Kidney (tissue), 14 donors: ENCODE results near the gene PPDPF. TPM values are rescaled to one million over a fixed set of nuclear protein-coding genes. Genes with fewer than 3 reads are reported as not detected.
"Not testable (repeated sequence)": the region's sequence is repeated elsewhere in the genome, so short reads cannot be mapped to it uniquely, and the experiment has no call there.

ENCODE experiments used
- DNase-seq, 5 donors: peaks; one replicate each; pipeline ENCODE4 v3.0.0-alpha.2; 2013 to 2020
- FAIRE-seq: peaks from 2 replicates; lab custom pipeline; 2012; peaks lifted over from hg19 to GRCh38; lab: Jason Lieb, UNC
- H3K27ac ChIP-seq, 2 donors: one replicate each; pipeline ENCODE4 v1.7.0; 2013; ENCODE audit warnings: low read depth in 2 of 2, low read length in 2 of 2, inconsistent platforms in 1 of 2
- H3K27me3 ChIP-seq: one replicate; pipeline ENCODE4 v1.7.1; 2013; ENCODE audit warnings: low read length, inconsistent platforms; ENCODE audit not compliant: control insufficient read depth, insufficient read depth
- H3K36me3 ChIP-seq, 3 donors: one replicate each; pipeline versions ENCODE4 v1.7.0 to v1.7.1; 2013; ENCODE audit warnings: low read length in 3 of 3, control low read depth in 1 of 3, inconsistent platforms in 1 of 3; ENCODE audit not compliant: insufficient read depth in 3 of 3, control insufficient read depth in 2 of 3
- H3K4me1 ChIP-seq, 3 donors: one replicate each; pipeline versions ENCODE4 v1.7.0 to v1.7.1; 2013; ENCODE audit warnings: low read length in 3 of 3, inconsistent platforms in 1 of 3, low read depth in 1 of 3; ENCODE audit not compliant: control insufficient read depth in 2 of 3, insufficient read depth in 2 of 3
- H3K4me3 ChIP-seq, 3 donors: one replicate each; pipeline versions ENCODE4 v1.7.0 to v1.8.1; 2013; ENCODE audit warnings: low read length in 3 of 3, control low read depth in 1 of 3, inconsistent platforms in 1 of 3
- H3K9ac ChIP-seq, 3 donors: one replicate each; pipeline versions ENCODE4 v1.7.0 to v1.7.1; 2013; ENCODE audit warnings: low read length in 3 of 3, control low read depth in 1 of 3, inconsistent platforms in 1 of 3
- H3K9me3 ChIP-seq, 3 donors: one replicate each; pipeline versions ENCODE4 v1.7.0 to v1.7.1; 2013; ENCODE audit warnings: low read length in 3 of 3, control low read depth in 1 of 3, inconsistent platforms in 1 of 3; ENCODE audit not compliant: control insufficient read depth in 2 of 3, insufficient read depth in 1 of 3
- CTCF ChIP-seq: IDR thresholded peaks from 3 replicates; pipeline ENCODE4 v1.5.1; 2012; ENCODE audit warnings: mild to moderate bottlenecking, moderate library complexity, borderline replicate concordance; ENCODE audit not compliant: insufficient read depth; ENCODE audit errors: extremely low read depth
- intact Hi-C: fragments of 100-400 bp; cut with DNase I; formaldehyde crosslinking; loops from one replicate; pipeline ENCODE4 v1.11.1; 2022
- polyA plus RNA-seq: library from polyadenylated mRNA; stranded (reverse); fragments of 350-450 nt; fragmentation: Illumina TruSeq; extraction: RNeasy Lipid Tissue Mini Kit (QIAGEN cat#74804); gene quantifications from one replicate; pipeline ENCODE4 v1.2.3, GENCODE V29; 2014; ENCODE audit warnings: low read depth, low replicate concordance; ENCODE audit not compliant: insufficient read depth
- total RNA-seq: library from RNA; stranded (reverse); fragmentation: NEBNext Ultra II Directional; extraction: Animal tissue kit (Norgen Biotek cat#: 25700); gene quantifications from one replicate; pipeline ENCODE4 v1.2.1, GENCODE V29; 2021
- donor health status: control.
- donor health status: control.
- donor health status: control.
- donor health status: control.
- donor health status: control.
- donor health status: DM: yes; HTN: yes; CAD: no.
- donor health status: Normal renal cell carcinoma (clear cell type).

PPDPF gene
- total and polyA plus RNA-seq, 2 donors from 2014 or later: 578 to 961 TPM

- Histone ChIP-seq H3K9me3 (no peaks in the 10 kb centered on the region), H3K27ac (no peak overlapping the region), H3K36me3 (no peaks in the 10 kb centered on the region), H3K4me1 (peaks cover 0 to 10% (median 0%) of the 10 kb centered on the region in 3 donors), H3K27me3 (no peaks in the 10 kb centered on the region), H3K9ac (no peak overlapping the region), H3K4me3 (no peak overlapping the region)
- DNase-seq (peak in 1 of 5 donors; percentile 67), FAIRE-seq (no peak)
- TF ChIP-seq CTCF: no peak
- intact Hi-C loops: no loop called here
Measured at GRCh38 chr20:63570281-63571086, 49.9 kb downstream of the PPDPF start.

- H3K36me3 ChIP-seq, H3K4me3 ChIP-seq, FAIRE-seq, H3K27ac ChIP-seq, DNase-seq, intact Hi-C loops, H3K4me1 ChIP-seq, H3K9me3 ChIP-seq, H3K27me3 ChIP-seq, H3K9ac ChIP-seq: not testable (repeated sequence)
Measured at GRCh38 chr20:63571087-63571478, 50.5 kb downstream of the PPDPF start.

Other genes with a start within 250 kb of the PPDPF start
- 84.3 TPM for gene ARFGAP1, start 248.0 kb upstream of the PPDPF start, total RNA-seq
- 40.4 TPM for gene ARFGAP1, start 248.0 kb upstream of the PPDPF start, polyA plus RNA-seq
- not detected for gene COL20A1, start 227.6 kb upstream of the PPDPF start, total RNA-seq
- gene COL20A1, start 227.6 kb upstream of the PPDPF start, polyA plus RNA-seq: 0.58 TPM
- gene CHRNA4, start 159.4 kb upstream of the PPDPF start, total RNA-seq: 0.44 TPM
- gene CHRNA4, start 159.4 kb upstream of the PPDPF start, polyA plus RNA-seq: 0.67 TPM
- gene KCNQ2, start 48.1 kb upstream of the PPDPF start, total RNA-seq: 2.2 TPM
- not detected for gene KCNQ2, start 48.1 kb upstream of the PPDPF start, polyA plus RNA-seq
- 18.1 TPM for gene EEF1A2, start 21.7 kb upstream of the PPDPF start, total RNA-seq
- 1.5 TPM for gene EEF1A2, start 21.7 kb upstream of the PPDPF start, polyA plus RNA-seq
- gene PTK6, start 16.6 kb downstream of the PPDPF start, total RNA-seq: 1.1 TPM
- gene PTK6, start 16.6 kb downstream of the PPDPF start, polyA plus RNA-seq: 0.26 TPM
- 0.38 TPM for gene SRMS, start 27.0 kb downstream of the PPDPF start, total RNA-seq
- not detected for gene SRMS, start 27.0 kb downstream of the PPDPF start, polyA plus RNA-seq
- gene FNDC11, start 33.4 kb downstream of the PPDPF start, total RNA-seq: 1.6 TPM
- 0.47 TPM for gene FNDC11, start 33.4 kb downstream of the PPDPF start, polyA plus RNA-seq
- gene HELZ2, start 53.5 kb downstream of the PPDPF start, total RNA-seq: 40.7 TPM
- 3.2 TPM for gene HELZ2, start 53.5 kb downstream of the PPDPF start, polyA plus RNA-seq
- gene GMEB2, start 106.3 kb downstream of the PPDPF start, total RNA-seq: 13.4 TPM
- 6.1 TPM for gene GMEB2, start 106.3 kb downstream of the PPDPF start, polyA plus RNA-seq
- gene STMN3, start 132.7 kb downstream of the PPDPF start, total RNA-seq: 84.9 TPM
- gene STMN3, start 132.7 kb downstream of the PPDPF start, polyA plus RNA-seq: 20.6 TPM
- gene RTEL1, start 137.5 kb downstream of the PPDPF start, total RNA-seq: 37.7 TPM
- 5.3 TPM for gene RTEL1, start 137.5 kb downstream of the PPDPF start, polyA plus RNA-seq
- 64.5 TPM for gene TNFRSF6B, start 175.9 kb downstream of the PPDPF start, total RNA-seq
- gene TNFRSF6B, start 175.9 kb downstream of the PPDPF start, polyA plus RNA-seq: 2.4 TPM
- gene ARFRP1, start 187.2 kb downstream of the PPDPF start, total RNA-seq: 71.2 TPM
- gene ARFRP1, start 187.2 kb downstream of the PPDPF start, polyA plus RNA-seq: 60.6 TPM
- gene ZGPAT, start 187.3 kb downstream of the PPDPF start, total RNA-seq: 30.5 TPM
- gene ZGPAT, start 187.3 kb downstream of the PPDPF start, polyA plus RNA-seq: 39.6 TPM
- 12.1 TPM for gene LIME1, start 215.9 kb downstream of the PPDPF start, total RNA-seq
- 114 TPM for gene LIME1, start 215.9 kb downstream of the PPDPF start, polyA plus RNA-seq
- gene SLC2A4RG, start 219.0 kb downstream of the PPDPF start, total RNA-seq: 154 TPM
- gene SLC2A4RG, start 219.0 kb downstream of the PPDPF start, polyA plus RNA-seq: 171 TPM